HL-60/S4 (cell line): Measurements from ENCODE around the gene SATB1.
"Not testable (repeated sequence)": the region's sequence is repeated elsewhere in the genome, so short reads cannot be mapped to it uniquely, and the experiment has no call there.

Experiments
- in situ Hi-C: fragments of 300-500 bp; cut with MboI; formaldehyde crosslinking; loops from 2 replicates; pipeline ENCODE4 v1.14.3; 2022; ENCODE audit warnings: low sequenced_read_pairs

The SATB1 gene

DNA sequence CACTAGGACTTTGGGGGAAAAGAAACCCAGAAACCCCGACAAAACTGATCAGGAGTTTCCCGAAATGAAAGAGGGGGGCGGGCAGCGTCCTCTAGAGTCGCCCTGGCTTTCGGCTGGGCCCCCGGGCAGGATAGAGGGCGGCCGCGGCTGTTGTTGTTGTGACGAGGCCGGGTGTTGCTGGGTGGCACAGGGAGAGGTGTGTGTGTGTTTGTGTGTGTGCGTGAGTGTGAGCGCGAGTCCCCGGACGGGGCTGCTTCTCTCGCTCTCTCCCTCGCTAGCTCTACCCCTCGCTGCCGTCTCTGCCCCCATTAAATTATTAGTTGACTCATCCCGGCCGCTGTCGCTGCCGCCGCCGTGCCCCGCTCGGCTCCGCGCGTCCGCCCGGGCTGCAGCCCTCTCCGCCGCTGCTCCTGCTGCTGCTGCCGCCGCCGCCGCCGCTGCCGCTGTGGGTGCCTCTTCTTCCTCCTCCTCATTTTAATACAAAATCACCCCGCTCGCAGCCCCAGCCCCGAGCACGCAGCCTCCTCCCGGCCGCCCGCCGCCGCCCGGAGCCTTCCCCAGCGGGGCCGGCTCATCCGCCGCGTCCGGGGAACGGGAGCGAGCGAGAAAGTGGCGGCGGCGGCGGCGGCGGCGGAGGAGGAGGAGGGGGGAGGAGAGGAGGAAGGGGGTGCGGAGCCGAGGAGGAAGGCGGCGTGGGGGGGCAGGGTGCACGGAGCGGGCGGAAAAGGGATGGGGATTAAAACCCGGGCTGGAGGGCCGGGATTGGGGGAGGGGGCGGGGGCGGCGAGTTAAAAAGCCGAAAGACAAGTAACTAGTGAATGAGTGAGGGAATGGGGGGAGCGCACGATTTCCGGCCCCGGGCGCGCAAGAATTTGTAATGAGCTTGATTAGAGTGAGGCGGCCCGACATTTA, at the start of gene SATB1:
Gene SATB1 (minus strand): TSS at position 611 of the 912 bp plus-strand sequence. CDS start 4,372 bp downstream, outside the sequence.
- in situ Hi-C loops = no loop called here

DNA sequence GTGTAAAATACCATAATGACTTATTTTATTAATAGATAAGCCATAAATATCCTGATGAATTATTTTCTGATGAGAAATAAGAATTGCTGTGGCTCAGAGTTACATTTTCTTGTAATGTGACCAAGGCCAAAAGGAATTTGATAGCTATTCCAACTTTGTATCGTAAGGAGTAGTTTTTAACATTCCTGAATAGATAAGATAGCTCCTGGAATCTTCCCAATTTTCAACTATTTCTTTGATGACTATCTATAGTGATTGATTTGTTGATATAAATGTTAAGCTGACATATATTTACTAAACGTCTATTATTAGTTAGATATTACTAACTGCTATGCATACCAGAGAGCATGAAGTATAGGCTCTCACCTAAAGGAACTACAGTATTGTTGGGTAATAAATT, 49.1 kb upstream of the SATB1 start:
- in situ Hi-C loops = no loop called here

DNA sequence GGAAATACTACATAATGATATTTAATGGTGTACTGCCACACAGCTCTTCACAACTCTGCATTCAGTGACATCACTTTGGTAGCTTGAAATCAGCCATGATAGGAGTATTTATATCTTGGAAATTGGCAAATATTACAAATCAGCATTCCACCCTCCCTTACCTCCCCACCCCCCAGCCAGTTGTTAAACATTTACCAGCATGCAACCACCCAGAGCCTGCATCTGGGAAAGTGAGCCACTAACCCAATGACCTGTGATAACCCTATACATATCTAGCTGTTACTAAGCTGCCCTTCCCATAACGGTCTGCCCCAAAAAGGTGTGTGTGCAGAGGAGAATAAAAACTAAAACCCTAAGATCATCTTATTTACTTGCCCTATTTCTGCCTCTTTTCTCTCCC, 44.6 kb upstream of the SATB1 start:
- in situ Hi-C loops = no loop called here

DNA sequence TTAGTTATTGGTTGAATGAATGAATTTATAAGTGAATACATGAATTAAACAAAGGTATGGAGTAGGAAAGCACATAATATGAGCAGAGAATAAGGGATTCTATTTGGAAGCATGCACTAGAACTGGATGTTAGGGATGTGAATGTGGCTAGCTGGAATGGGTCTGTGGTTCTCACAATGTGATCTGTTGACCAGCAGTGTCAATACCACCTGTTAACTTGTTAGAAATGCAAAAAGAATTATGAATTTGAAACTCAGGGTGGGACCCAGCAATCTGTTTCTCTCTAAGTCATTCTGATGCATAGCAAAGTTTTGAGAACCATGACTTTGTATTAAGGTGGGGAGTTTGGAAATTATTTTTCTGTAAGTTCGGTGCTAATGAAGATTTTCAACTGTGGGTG, 41.0 kb upstream of the SATB1 start:
- in situ Hi-C loops = no loop called here

DNA sequence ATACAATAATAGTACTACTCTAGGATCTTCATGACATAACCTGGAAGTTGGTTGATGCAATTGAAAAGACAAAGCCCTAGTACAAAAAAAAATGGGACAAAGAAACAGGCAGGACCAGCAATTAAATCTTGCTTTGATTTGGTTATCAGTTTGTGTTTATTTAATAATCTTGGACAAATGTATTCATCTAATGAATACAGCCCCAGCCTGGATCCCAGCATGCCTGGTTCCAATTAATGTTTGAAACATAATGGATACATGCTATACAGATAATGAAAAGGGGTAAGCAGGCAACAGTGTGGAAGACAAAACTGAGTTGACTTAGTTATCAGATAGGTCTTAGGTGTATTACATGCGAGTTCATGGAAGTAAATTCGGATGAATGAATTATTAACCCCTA, 29.6 kb upstream of the SATB1 start:
- in situ Hi-C loops = no loop called here

DNA sequence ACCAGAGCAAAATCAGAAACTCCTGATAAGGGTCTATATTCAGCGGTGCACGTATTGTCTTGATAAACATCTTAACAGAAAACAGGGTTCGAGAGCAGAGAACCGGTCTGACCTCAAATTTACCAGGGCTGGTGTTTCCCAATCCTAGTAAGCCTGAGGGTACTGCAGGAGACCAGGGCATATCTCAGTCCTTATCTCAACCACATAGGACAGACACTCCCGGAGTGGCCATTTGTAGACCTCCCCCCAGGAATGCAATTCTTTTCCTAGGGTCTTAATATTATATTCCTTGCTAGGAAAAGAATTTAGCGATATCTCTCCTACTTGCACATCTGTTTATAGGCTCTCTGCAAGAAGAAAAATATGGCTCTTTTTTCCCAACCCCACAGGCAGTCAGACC, 24.5 kb upstream of the SATB1 start:
- in situ Hi-C loops = not testable (repeated sequence)

DNA sequence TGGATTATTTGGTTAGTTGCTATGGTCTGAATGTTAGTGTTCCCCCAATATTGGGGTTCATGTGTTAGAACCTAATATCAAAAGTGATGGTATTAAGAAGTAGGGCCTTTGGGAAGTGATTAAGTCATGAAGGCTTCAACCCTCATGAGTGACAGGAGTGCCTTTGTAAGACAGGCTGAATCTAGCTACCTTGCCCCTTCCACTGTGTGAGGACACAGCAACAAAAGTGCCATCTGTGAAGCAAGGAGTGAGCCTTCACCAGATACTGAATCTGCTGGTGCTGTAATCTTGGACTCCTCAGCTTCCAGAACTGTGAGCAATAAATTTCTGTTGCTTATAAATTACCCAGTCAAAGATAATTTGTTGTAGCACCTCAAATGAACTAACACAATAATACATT, 22.6 kb upstream of the SATB1 start:
- in situ Hi-C loops = no loop called here

DNA sequence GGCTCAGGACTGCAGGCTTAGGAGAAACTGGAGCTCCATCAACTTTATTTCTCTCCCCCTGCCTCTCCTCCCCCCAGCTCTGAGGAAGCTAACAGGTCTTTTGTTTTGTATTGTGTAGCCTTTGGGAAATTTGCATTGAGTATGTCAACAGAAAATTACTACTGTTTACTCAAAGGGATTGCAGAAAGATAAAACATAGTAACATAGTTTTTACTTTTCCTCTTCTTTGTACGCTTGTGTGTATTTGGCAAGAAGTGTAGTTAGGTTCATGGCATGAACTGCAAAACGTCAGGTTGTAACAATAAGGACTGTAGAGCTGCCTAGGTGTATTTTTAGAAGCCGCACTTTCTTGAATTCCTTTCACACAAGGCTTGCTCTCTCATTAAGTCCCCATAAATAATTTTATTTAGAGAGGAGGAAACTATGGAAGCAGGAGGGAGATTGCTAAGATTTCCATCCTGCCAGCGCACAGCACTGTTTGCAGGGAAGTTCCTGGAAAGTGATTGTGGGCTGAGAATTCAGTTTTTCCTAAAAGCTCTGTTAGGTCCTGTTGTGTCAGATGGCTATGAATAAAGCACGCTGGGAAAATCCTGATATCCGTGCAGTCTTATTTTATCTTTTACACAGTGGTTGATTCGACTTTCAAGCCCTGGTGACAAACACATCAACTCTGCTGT, 21.1 kb upstream of the SATB1 start:
- in situ Hi-C loops = no loop called here

DNA sequence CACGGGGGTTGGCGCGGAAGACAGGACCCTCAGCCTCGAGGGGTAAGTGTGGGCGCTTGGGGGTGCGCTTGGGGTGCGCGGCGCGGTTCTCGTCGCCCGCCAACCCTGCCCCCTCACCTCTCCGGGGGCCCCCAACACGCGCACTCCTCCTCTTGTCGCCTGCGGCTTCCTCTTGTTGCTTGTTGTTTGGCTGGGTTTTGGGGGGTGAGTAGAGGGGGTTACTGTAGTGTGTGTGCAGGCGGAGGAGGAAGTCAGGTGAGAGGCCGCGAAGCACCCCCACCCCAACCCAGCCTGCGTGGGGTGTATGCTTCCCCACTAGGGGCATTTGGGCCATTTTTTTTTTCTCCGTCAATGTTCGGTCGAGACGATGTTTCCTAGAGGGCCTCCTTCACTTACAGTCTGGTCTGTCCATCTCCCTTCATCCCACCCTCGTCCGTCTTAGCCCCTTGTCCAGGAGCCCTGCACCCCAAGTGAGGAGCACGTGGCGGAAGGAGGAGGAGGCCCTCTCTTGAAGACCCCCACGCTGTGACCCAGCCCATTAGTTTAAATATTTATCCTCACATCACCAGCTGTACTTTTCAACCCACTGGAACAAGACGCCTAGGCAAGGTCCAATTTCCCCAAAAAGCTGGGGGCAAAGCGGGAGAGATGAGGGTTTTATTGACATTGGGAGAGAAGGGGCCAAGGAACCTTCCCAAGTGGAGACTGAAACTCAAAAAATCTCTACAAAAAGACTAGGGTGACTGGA, 20.4 kb upstream of the SATB1 start:
- in situ Hi-C loops = no loop called here

DNA sequence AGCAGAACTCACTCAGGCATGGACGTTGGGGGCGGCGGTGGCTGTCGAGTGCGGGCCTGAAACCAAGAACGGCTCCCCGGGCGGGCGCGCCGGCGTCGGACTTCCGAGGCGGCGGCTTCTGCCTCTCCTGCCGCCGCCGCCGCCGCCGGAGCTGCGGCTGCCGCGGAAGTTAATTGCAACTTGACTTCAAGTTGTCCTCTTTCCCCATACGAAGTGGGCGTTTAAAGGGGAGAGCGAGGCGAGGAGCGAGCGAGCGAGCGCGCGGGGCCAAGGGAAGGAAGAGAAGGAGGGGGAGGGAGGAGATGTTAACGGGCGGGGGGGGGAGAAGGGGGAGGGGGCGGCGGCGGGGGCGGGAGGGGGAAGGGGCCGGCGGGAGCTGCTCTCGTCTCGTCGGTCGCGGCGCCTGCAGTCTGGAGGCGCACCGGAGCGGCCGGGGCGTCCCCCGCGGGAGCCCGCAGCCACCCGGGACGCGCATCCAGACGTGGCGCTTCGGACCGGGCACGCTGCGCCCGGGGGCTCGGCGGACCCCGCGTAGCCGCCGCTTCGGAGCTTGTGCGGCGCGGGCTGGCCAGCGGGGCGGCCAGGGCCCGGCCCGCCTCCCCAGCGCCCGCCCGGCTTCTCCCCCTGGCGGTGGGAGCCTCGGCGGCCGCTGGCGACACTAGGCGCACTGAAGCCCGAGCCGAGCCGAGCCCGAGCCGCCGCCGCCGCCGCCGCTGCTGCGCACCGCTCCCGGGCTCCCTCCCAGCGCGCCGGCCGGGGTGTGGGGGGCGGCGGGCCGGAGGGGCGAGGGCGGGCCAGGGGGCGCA, 19.7 kb upstream of the SATB1 start:
- in situ Hi-C loops = no loop called here

DNA sequence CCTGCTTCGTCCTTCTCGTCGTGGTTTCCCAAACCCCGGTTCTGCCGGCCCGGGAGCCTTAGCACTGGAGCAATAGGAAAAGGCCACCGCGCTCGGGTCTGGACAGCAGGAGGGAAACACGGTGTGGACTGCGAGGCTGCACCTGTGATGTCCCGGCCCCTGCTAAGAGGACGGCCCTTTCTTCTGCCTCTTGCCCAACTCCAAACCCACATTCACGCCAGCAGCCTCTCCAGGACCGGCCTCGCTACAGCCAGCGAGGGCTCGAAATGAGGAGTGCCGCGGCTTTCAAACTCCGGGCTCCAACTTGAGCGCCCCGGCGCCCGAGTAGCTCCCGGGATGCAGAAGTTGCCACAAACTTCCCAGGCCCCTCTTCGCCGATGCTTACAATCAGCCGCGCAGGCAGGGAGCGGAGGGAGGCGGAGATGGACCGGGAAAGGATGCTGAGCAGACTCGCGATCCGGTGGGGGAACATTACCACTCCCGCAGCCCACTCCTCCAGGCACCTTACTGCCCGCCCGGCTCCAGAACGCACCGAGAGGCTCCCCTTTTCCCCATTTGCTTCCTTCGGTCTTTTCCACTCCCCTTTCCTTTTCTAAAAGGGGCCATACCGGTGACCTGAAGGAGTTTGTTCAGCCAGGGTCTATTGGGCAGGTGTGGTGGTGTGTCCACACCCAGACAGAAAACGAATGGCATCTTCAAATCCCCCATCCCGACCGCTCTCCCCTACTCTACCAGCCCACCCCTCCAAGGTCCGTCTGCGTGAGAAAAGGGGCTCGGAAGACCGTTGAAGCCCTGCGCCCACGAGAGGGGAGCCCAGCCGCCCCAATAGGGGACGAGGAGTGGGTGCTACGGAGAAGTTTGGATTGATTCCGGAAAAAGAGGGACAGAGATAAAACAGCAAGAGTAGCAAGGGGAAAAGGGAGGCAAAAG, 18.8 kb upstream of the SATB1 start:
- in situ Hi-C loops = no loop called here

DNA sequence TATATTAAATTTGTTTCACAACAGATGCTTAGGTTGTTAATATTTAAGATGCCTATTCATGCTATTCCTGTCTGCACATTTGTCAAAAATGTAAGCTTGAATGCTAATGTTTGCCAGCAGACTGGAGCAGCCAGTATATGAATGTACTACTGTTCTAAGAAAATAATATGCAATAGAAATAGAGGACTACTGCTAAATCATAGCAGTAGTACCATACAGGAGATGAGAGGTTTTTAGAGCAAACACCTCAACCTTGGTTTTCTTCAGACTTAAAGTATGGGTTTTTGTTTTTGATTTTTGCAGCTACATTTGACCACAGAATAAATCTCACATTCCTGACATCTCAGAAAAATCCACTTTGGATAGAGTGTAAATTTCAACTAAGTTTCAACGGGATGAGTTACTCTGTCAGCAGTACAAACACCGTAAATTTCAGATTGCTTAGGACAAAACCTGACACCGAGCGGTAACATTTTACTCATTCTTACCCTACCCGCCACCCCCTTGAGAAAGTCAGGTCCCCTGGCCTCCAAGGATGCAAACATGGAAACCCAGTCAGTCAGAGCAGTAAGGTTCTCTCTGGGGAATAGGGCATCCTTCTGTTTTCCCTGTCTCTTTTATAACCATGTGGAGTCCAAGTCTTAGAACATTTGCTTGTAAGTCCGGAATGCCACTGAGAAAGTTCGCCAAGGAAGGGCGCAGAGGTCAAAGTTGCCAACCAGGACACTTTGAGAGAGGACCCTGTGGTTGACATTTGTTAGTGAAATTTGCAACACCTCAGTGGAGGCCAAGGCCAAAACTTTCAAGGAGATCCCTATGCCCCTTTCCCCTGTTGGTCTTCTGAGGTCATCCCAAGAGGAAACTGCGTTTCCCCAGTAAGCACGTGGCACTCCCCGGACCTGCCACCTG, 17.9 kb upstream of the SATB1 start:
- in situ Hi-C loops = no loop called here

DNA sequence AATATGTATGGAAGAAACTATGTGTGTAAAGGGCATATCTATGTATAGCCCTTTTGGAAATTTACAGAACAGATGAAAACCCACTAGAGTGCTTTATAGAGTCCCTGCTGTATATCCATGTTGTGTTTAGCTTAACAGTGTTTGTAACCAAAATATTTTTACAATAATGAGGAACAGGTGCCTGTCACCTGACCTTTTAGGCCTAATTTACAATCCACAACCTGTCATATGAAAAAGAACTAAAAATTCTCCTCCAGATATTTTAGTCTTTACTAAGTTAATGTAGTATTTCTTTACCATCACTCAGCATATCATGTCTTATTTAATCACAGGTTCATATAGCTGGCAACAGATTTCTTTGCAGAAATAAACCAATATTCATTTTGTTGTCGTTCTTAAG, 16.4 kb upstream of the SATB1 start:
- in situ Hi-C loops = no loop called here

DNA sequence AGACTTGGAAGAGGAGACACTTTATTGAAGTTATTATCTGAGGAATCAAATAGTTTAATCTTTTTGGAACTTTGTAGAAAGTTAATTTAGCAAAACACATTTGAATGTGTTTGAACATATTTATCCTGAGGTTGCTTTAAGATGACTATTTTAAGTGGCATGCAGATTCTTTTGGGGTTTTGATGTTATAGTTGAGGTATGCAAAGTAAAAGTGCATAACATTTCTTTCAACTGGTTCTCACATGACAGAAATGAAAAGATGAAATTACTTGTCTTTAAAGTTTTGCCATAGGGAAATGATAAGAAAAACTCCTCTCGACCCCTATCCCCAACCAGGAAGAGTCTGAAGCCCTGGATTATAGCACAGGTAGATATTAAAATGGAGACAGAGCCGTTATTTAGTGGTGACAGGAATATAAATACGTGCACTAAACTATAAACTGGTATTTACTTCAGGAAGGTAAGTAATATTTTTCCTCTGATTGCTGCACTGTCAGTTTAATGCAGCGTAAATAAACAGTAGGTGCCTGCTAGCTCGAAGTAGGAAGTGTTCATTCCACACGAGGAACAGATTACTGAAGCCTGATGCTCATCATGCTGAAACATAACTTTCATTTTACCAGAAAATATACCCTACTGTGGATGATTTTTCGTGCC, 15.1 kb upstream of the SATB1 start:
- in situ Hi-C loops = no loop called here

DNA sequence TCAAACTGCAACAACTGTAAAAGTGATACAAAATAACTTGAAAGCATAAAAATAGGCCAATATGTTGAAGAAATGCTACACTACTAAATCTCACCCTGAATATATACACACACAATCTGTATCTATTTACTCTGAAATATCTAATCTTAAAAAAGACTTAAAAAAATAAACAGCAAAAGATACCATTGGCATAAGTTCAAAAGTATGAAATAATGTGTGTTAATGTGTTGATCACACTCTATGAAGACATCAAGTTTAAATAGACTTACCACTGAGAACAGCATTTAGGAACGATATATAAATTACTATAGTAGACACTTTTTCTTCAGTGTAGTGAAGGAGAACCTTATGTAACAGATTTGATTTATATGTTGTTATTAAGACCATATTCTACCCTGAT, 14.1 kb upstream of the SATB1 start:
- in situ Hi-C loops = no loop called here

DNA sequence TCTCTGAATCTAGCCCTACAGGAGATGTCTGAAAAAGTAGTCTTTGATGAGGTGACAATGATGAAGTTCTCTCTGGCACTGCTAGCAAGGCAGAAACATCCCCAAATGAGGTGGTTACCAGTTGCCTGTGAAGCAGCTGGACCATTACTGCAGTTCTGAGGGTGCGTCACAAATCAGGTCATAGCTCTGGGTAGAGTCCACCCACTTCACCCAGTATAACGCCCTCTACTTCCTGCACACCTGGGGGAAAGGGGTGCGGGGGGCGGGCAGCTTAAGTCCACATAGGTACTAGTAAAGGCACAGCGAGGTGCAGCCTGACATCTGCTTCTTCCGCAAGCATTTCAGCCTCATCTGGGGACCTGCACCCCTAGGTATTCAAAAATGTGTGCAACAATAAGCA, 13.4 kb upstream of the SATB1 start:
- in situ Hi-C loops = no loop called here

DNA sequence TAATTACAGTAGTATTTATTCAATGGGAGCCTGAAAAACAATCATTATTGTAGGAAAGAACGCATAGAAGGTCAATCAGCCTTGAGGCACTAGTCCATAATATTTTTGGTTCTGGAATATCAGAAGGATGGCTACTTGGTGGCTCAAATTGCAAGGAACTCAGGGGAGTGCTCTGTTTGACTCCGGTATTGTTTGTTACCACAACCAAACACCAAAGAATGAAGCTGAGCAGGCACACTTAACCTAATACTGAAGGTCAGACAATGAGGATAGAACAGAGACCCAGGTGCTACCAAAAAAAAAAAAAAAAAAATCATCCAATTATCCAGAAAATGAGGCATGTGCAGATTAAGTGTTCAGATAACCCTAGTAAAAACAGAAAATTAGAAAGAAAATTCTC, 11.1 kb upstream of the SATB1 start:
- in situ Hi-C loops = no loop called here

DNA sequence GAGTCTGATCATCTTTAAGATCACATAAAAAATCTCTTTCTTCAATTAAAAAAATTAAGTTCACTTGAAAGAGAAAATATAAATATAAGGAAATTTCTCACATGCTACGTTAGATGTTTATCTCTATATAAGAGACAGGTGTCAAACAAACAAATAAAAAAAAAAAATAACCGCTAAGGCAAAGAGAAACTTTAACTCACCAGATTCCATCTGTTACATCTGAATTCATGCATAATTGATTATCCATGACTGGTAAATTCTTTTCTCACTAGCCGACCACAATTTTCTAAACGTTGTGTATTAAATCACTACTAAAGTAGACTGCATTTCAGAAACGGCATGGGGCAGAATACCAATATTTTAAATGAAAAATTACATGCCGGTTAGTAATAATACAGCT, 9.6 kb upstream of the SATB1 start:
- in situ Hi-C loops = no loop called here
